ENCODE measurements around the gene SPATA21.

GRCh38 chr1:16378443-16378842, 58.8 kb downstream of the SPATA21 start:
- TF ChIP-seq CTCF (IDR thresholded peaks at IDR 0.05) (no peak), POLR2A (IDR thresholded peaks at IDR 0.05) (no peak), POLR2AphosphoS5 (IDR thresholded peaks at IDR 0.05) (no peak), EP300 (IDR thresholded peaks at IDR 0.05; ENCODE audit: low read depth) (no peak)

All from transverse colon (tissue), 4 donors.